Measurements from ENCODE around the gene SPTBN1. TPM values are rescaled to one million over a fixed set of nuclear protein-coding genes. Genes with fewer than 3 reads are reported as not detected.

The SPTBN1 gene
- total and polyA plus RNA-seq, 2 of the 4 experiments (the other 2 are of a cell fraction) = 49.1 to 241 TPM

DNA sequence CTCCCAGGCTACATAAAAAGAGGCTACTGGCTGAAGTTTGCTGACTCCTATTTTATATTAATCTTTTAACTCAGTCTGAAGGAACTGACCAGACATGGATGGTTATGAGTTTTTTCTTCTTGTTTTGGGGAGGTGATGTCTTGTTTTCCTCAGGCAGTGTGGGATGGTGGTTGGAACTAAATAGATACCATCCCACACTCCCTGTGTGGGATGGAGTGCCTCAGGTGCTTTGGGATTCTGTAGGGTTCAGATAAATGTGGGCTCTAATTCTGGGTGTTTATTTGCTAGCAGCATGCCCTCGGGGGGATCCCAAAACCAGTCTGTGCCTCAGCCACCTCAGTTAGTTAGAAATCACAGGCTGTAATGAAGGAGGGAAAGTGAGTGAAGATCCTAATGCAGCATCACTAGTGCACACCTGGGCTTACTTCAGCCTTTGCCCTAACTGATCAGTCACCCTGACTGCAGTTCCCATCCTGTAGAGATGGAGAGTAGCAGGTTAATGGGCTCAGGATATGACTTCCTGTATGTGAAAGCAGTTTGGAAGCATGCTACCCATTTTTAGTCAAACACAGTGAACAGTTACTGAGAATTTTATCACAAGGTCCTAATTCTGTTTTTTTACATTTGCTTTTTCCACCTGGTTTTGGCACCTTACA, 132.2 kb downstream of the SPTBN1 start:
- H3K27ac ChIP-seq (ENCODE audit: insufficient read depth, low read length) = no peak overlapping the region

More for the DNA sequence above, 132.2 kb downstream of the SPTBN1 start:
- no peak overlapping the region; the same call in 1 of the 2 replicates for H3K4ac ChIP-seq (ENCODE audit: low read depth, low read length)
- H2BK5ac ChIP-seq (ENCODE audit: low read depth, low read length, poor library complexity, severe bottlenecking) = no peak overlapping the region
- H2BK15ac ChIP-seq (ENCODE audit: low read depth, low read length) = 0 out of 3 replicates have a peak overlapping the region, but pooled peaks have one; percentile 61
- no peak overlapping the region for H3K18ac ChIP-seq (ENCODE audit: low read depth, low read length)
- ChIA-PET POLR2A (ENCODE audit: unreplicated experiment) (no interaction called here), CTCF (no interaction called here)
- no peak overlapping the region for H3K56ac ChIP-seq (ENCODE audit: extremely low read depth, insufficient read depth, low read length)
- H4K91ac ChIP-seq (ENCODE audit: insufficient read depth, low read depth, low read length) = no peak overlapping the region
- no TSS peak for BruUV-seq (replicated peaks)
- intact Hi-C loops (cut with micrococcal nuclease) (loop anchor here (2.0 kb wide), 1 partner anchor 14 kb away; no protein-coding TSS in a partner anchor), dilution Hi-C loops (cut with HindIII; ENCODE audit: low sequenced_read_pairs, unreplicated experiment) (no loop called here), in situ Hi-C loops (cut with MboI; ENCODE audit: low sequenced_read_pairs) (no loop called here)
- H2BK120ac ChIP-seq (ENCODE audit: low read depth, low read length) = no peak overlapping the region
- no peak overlapping the region for H2AK9ac ChIP-seq (replicated peaks; ENCODE audit: low read depth, low read length, poor library complexity)
- H3K79me1 ChIP-seq (ENCODE audit: low read depth in 1 of 2, low read length in 2 of 2) = peaks cover 53 to 79% of the 10 kb centered on the region in 2 experiments
- no CpG with 5 or more reads among the region's 1 CpG for WGBS, 2 experiments (ENCODE audit: extremely low coverage in 2 of 2, insufficient read length in 1 of 2)
- DNase-seq (no peak), ATAC-seq (ENCODE audit: low read depth) (no peak)
- H3K4me2 ChIP-seq (ENCODE audit: low read depth, low read length) = no peak overlapping the region
- H3K14ac ChIP-seq (replicated peaks; ENCODE audit: low read depth, low read length) = no peak overlapping the region; the same call in 1 of the 2 replicates
- no peak overlapping the region for H3K9ac ChIP-seq (ENCODE audit: low read depth, low read length)
- H3K23ac ChIP-seq (ENCODE audit: low read depth, low read length) = 0 out of 2 replicates have a peak overlapping the region, but pooled peaks have one; percentile 7
- TF ChIP-seq MAZ (IDR thresholded peaks at IDR 0.05; ENCODE audit: borderline replicate concordance, low read depth, low read length) (no peak), FOS (IDR thresholded peaks at IDR 0.05; ENCODE audit: low read depth, low read length) (no peak)
- no peak overlapping the region for H4K5ac ChIP-seq (ENCODE audit: low read depth, low read length)
- peaks cover 11% of the 10 kb centered on the region for H3K4me1 ChIP-seq (ENCODE audit: control insufficient read depth, insufficient read depth, low read length)
- H2AK5ac ChIP-seq (ENCODE audit: low read depth, low read length) = peak overlapping the region; percentile 86
- no peak overlapping the region for H2AFZ ChIP-seq (replicated peaks; ENCODE audit: low read length, poor library complexity)
- H3K9me1 ChIP-seq (ENCODE audit: insufficient read depth, low read length) = peaks cover 11% of the 10 kb centered on the region
- H3K27me3 ChIP-seq (ENCODE audit: control insufficient read depth, insufficient read depth, low read length) = no peaks in the 10 kb centered on the region
- H4K8ac ChIP-seq (ENCODE audit: low read depth in 2 of 2, low read length in 2 of 2) = no peak overlapping the region
- peaks cover 4% of the 10 kb centered on the region for H3K36me3 ChIP-seq (ENCODE audit: control insufficient read depth, insufficient read depth, low read length)
- peaks cover 14% of the 10 kb centered on the region; the same call in 1 of the 2 replicates for H4K20me1 ChIP-seq (ENCODE audit: insufficient read depth, low read length)
- no peaks in the 10 kb centered on the region for H3K9me3 ChIP-seq (ENCODE audit: control insufficient read depth, insufficient read depth, low read length)
- no peak overlapping the region for H3K4me3 ChIP-seq (ENCODE audit: insufficient read depth, low read depth, low read length)
- peak overlapping the region; percentile 11; the same call in 1 of the 2 replicates for H2BK20ac ChIP-seq (ENCODE audit: low read depth, low read length)

Measured in IMR-90 (cell line).